Astrocyte (in vitro differentiated cells and primary cell): ENCODE results near the gene RPH3AL. TPM values are rescaled to one million over a fixed set of nuclear protein-coding genes. Genes with fewer than 3 reads are reported as not detected.
A peak's percentile ranks its signal among the peaks of the same experiment; 100 is the strongest.

Experiments
- DNase-seq: peaks from one replicate; pipeline ENCODE4 v3.0.0-alpha.2; 2010; ENCODE audit warnings: low read depth
- FAIRE-seq: peaks from 2 replicates; lab custom pipeline; 2011; peaks lifted over from hg19 to GRCh38; lab: Jason Lieb, UNC
- H2AFZ ChIP-seq: 2 replicates; pipeline ENCODE4 v1.6.0; 2012; ENCODE audit warnings: low read depth, low read length, inconsistent platforms
- H3K27ac ChIP-seq: 2 replicates; pipeline ENCODE4 v1.5.1; 2011; ENCODE audit warnings: low read depth, low read length, inconsistent platforms
- H3K27me3 ChIP-seq: 2 replicates; pipeline ENCODE4 v1.6.0; 2011; ENCODE audit warnings: low read length, inconsistent platforms; ENCODE audit not compliant: insufficient read depth
- H3K36me3 ChIP-seq: 2 replicates; pipeline ENCODE4 v1.5.1; 2011; ENCODE audit warnings: low read length, inconsistent platforms; ENCODE audit not compliant: insufficient read depth
- H3K4me1 ChIP-seq: 2 replicates; pipeline ENCODE4 v1.5.1; 2011; ENCODE audit warnings: low read length, inconsistent platforms; ENCODE audit not compliant: insufficient read depth
- H3K4me2 ChIP-seq: 2 replicates; pipeline ENCODE4 v1.6.0; 2012; ENCODE audit warnings: low read length, inconsistent platforms
- H3K4me3 ChIP-seq: 2 replicates; pipeline ENCODE4 v1.5.1; 2011; ENCODE audit warnings: low read depth, mild to moderate bottlenecking, low read length, inconsistent platforms; ENCODE audit not compliant: insufficient read depth
- H3K79me2 ChIP-seq: 2 replicates; pipeline ENCODE4 v1.6.0; 2012; ENCODE audit warnings: mild to moderate bottlenecking, low read length, inconsistent platforms; ENCODE audit not compliant: insufficient read depth
- H3K9ac ChIP-seq: 2 replicates; pipeline ENCODE4 v1.6.0; 2012; ENCODE audit warnings: mild to moderate bottlenecking, low read length, inconsistent platforms
- H3K9me3 ChIP-seq: 2 replicates; pipeline ENCODE4 v1.5.1; 2012; ENCODE audit warnings: low read depth, mild to moderate bottlenecking, low read length, inconsistent platforms; ENCODE audit not compliant: insufficient read depth
- H4K20me1 ChIP-seq: 2 replicates; pipeline ENCODE4 v1.6.0; 2012; ENCODE audit warnings: low read length, inconsistent platforms; ENCODE audit not compliant: insufficient read depth
- H3K27ac Mint-ChIP-seq: one replicate; pipeline ENCODE4 v1.8.0; 2021; ENCODE audit warnings: mild to moderate bottlenecking, mixed read lengths; ENCODE audit not compliant: unreplicated experiment
- H3K27me3 Mint-ChIP-seq: one replicate; pipeline ENCODE4 v1.8.0; 2021; ENCODE audit warnings: low read depth, mixed read lengths; ENCODE audit not compliant: unreplicated experiment
- H3K36me3 Mint-ChIP-seq: one replicate; pipeline ENCODE4 v1.8.0; 2021; ENCODE audit warnings: low read depth, mixed read lengths; ENCODE audit not compliant: unreplicated experiment
- H3K4me1 Mint-ChIP-seq: one replicate; pipeline ENCODE4 v1.8.0; 2021; ENCODE audit warnings: low read depth, mixed read lengths; ENCODE audit not compliant: unreplicated experiment
- H3K4me3 Mint-ChIP-seq: one replicate; pipeline ENCODE4 v1.8.0; 2021; ENCODE audit warnings: mild to moderate bottlenecking, moderate library complexity, mixed read lengths; ENCODE audit not compliant: unreplicated experiment
- H3K9me3 Mint-ChIP-seq: one replicate; pipeline ENCODE4 v1.8.0; 2021; ENCODE audit warnings: mild to moderate bottlenecking, mixed read lengths; ENCODE audit not compliant: unreplicated experiment
- CTCF ChIP-seq: IDR thresholded peaks from 2 replicates; pipeline ENCODE4 v1.5.1; 2011; ENCODE audit warnings: low read depth, mild to moderate bottlenecking, inconsistent platforms, low read length, moderate library complexity; ENCODE audit not compliant: insufficient read depth
- EZH2 ChIP-seq: IDR thresholded peaks from 2 replicates; pipeline ENCODE4 v1.6.1; 2012; ENCODE audit warnings: mild to moderate bottlenecking, low read length, inconsistent platforms; ENCODE audit not compliant: insufficient read depth
- total RNA-seq: library from RNA; stranded (reverse); gene quantifications from 2 replicates; pipeline ENCODE4 v1.2.1, GENCODE V29; 2021

Gene RPH3AL
- total RNA-seq, 1 donor from 2014 or later = 3.7 TPM

DNA sequence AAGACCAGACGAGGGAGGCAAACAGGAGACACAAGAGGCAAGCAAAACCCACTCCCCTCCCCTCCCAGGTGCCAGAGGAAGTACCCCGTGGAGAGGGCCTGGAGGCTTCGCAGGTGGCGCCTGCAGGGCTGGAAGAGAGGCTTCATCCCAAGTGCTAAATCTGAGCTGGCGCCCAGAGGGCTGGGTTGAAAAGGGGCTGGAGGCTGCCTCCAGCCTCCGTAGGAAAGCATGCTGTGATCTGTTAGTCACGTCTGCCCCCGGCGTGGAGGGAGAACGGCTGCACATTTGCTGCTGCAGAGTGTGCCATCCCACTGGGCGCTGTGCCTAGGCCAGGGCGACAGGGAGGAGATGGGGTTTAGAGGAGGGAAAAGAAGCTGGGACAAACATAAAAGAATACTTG, 16.9 kb downstream of the RPH3AL start:
- DNase-seq (no peak), FAIRE-seq (no peak)
- Mint-ChIP-seq H3K9me3 (no peaks in the 10 kb centered on the region), H3K4me1 (peaks cover 23% of the 10 kb centered on the region), H3K27me3 (peaks cover 33% of the 10 kb centered on the region), H3K36me3 (no peaks in the 10 kb centered on the region), H3K27ac (no peak overlapping the region), H3K4me3 (no peak overlapping the region)
- no peaks in the 10 kb centered on the region for H3K9me3 ChIP-seq
- TF ChIP-seq CTCF = no peak
- H3K4me3 ChIP-seq = no peak overlapping the region
- H4K20me1 ChIP-seq = no peaks in the 10 kb centered on the region
- H2AFZ ChIP-seq = no peak overlapping the region
- no peak overlapping the region for H3K4me2 ChIP-seq
- no peaks in the 10 kb centered on the region for H3K4me1 ChIP-seq
- peaks cover 25% of the 10 kb centered on the region for H3K27me3 ChIP-seq
- H3K9ac ChIP-seq = no peak overlapping the region
- no peaks in the 10 kb centered on the region for H3K79me2 ChIP-seq
- no peak overlapping the region for H3K27ac ChIP-seq
- no peaks in the 10 kb centered on the region for H3K36me3 ChIP-seq

DNA sequence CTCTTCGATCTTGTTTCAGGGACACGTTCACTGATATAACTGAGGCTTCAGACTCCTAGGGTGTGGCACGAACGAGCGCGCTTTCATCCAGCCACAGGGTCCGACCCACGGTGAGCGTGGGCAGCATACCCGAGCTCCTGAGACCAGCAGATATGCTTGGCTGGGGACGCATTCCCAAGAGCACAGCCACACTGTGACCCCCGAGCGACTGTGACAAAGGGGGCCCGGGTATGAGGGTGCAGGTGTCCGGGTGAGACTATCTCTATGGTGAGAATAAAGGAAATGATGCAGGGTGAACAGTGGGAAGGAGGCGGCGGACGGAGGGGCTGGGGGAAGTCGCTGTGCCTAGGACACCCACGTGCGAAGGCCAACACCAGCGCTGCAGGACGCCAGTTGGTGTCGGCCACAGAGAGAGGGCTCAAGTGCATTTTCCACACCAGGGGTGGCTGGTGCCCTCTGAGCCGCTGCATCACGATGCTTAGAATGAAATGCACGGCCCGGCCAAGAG, 17.6 kb downstream of the RPH3AL start:
- Mint-ChIP-seq H3K9me3 (no peaks in the 10 kb centered on the region), H3K4me1 (peaks cover 23% of the 10 kb centered on the region), H3K27me3 (peaks cover 33% of the 10 kb centered on the region), H3K36me3 (no peaks in the 10 kb centered on the region), H3K27ac (no peak overlapping the region), H3K4me3 (no peak overlapping the region)
- DNase-seq = no peak
- Histone ChIP-seq H3K36me3 (no peaks in the 10 kb centered on the region), H3K9ac (no peak overlapping the region), H3K27ac (no peak overlapping the region), H3K79me2 (no peaks in the 10 kb centered on the region), H3K27me3 (peaks cover 25% of the 10 kb centered on the region), H3K4me2 (no peak overlapping the region), H3K4me1 (no peaks in the 10 kb centered on the region), H3K9me3 (no peaks in the 10 kb centered on the region), H3K4me3 (no peak overlapping the region), H4K20me1 (no peaks in the 10 kb centered on the region), H2AFZ (no peak overlapping the region)
- TF ChIP-seq CTCF = no peak
- no peak for TF ChIP-seq EZH2
- no peak for FAIRE-seq

- H3K27ac Mint-ChIP-seq = peak overlapping the region; percentile 91
- Histone ChIP-seq H3K9ac (peak overlapping the region; percentile 14), H3K36me3 (no peaks in the 10 kb centered on the region), H3K27me3 (peaks cover 25% of the 10 kb centered on the region), H3K79me2 (no peaks in the 10 kb centered on the region), H3K27ac (no peak overlapping the region), H3K9me3 (no peaks in the 10 kb centered on the region), H3K4me2 (peak overlapping the region; percentile 43), H3K4me3 (no peak overlapping the region), H4K20me1 (no peaks in the 10 kb centered on the region), H2AFZ (peak overlapping the region; percentile 39), H3K4me1 (no peaks in the 10 kb centered on the region)
- peak overlapping the region; percentile 23 for H3K4me3 Mint-ChIP-seq
- peaks cover 33% of the 10 kb centered on the region for H3K27me3 Mint-ChIP-seq
- TF ChIP-seq EZH2 = no peak
- no peak for TF ChIP-seq CTCF
- no peak for FAIRE-seq
- peak; percentile 39 for DNase-seq
- H3K36me3 Mint-ChIP-seq = no peaks in the 10 kb centered on the region
- no peaks in the 10 kb centered on the region for H3K9me3 Mint-ChIP-seq
- H3K4me1 Mint-ChIP-seq = peaks cover 23% of the 10 kb centered on the region
These were observed 18.8 kb downstream of the RPH3AL start for GRCh38 chr17:333626-334396.
